Neural cell (in vitro differentiated cells): ENCODE results near the gene MEGF11. TPM values are rescaled to one million over a fixed set of nuclear protein-coding genes. Genes with fewer than 3 reads are reported as not detected.

ENCODE experiments used
- H2AFZ ChIP-seq: fragments of 200-600, 300-800 bp; sonication (generic), shearing (Covaris generic); 2 replicates; pipeline ENCODE4 v1.6.0; 2014; ENCODE audit warnings: low read depth, mild to moderate bottlenecking, antibody characterized with exemption, low read length, moderate library complexity
- H3F3A ChIP-seq: fragments of 200-600 bp; shearing (Covaris generic); 2 replicates; pipeline ENCODE4 v1.6.1; 2016; ENCODE audit warnings: mild to moderate bottlenecking, moderate library complexity, mixed read lengths, antibody characterized with exemption, low read length; ENCODE audit not compliant: insufficient read depth, poor library complexity, severe bottlenecking
- H3K27ac ChIP-seq: fragments of 200-600, 300-800 bp; sonication (generic), shearing (Covaris generic); 2 replicates; pipeline ENCODE4 v1.5.1; 2014; ENCODE audit warnings: mild to moderate bottlenecking, low read length, moderate library complexity
- H3K27me3 ChIP-seq: fragments of 300-800, 200-600 bp; sonication (generic), shearing (Covaris generic); 2 replicates; pipeline ENCODE4 v1.6.0; 2014; ENCODE audit warnings: mild to moderate bottlenecking, low read depth, low read length, moderate library complexity; ENCODE audit not compliant: insufficient read depth
- H3K36me3 ChIP-seq: fragments of 300-800, 200-600 bp; sonication (generic), shearing (Covaris generic); 2 replicates; pipeline ENCODE4 v1.5.1; 2014; ENCODE audit warnings: mild to moderate bottlenecking, antibody characterized with exemption, low read length, moderate library complexity; ENCODE audit not compliant: insufficient read depth
- H3K4me2 ChIP-seq: fragments of 300-800, 200-600 bp; sonication (generic), shearing (Covaris generic); 2 replicates; pipeline ENCODE4 v1.6.0; 2014; ENCODE audit warnings: mild to moderate bottlenecking, low read length
- H3K4me3 ChIP-seq: fragments of 300-800, 200-600 bp; sonication (generic), shearing (Covaris generic); 2 replicates; pipeline ENCODE4 v1.5.1; 2014; ENCODE audit warnings: mild to moderate bottlenecking, low read length, moderate library complexity
- H3K79me2 ChIP-seq: fragments of 200-600 bp; shearing (Covaris generic); replicated peaks from 2 replicates; pipeline ENCODE4 v1.6.0; 2014; ENCODE audit warnings: mild to moderate bottlenecking, low read length, moderate library complexity; ENCODE audit not compliant: insufficient read depth
- H3K9ac ChIP-seq: fragments of 300-800, 200-600 bp; sonication (generic), shearing (Covaris generic); 2 replicates; pipeline ENCODE4 v1.6.1; 2016; ENCODE audit warnings: mild to moderate bottlenecking, low read length, mixed read lengths
- H3K9me2 ChIP-seq: fragments of 200-600 bp; shearing (Covaris generic); 2 replicates; pipeline ENCODE4 v1.6.1; 2016; ENCODE audit warnings: mild to moderate bottlenecking, low read length, mixed read lengths; ENCODE audit not compliant: insufficient read depth
- H3K9me3 ChIP-seq: fragments of 200-600, 300-800 bp; sonication (generic), shearing (Covaris generic); 2 replicates; pipeline ENCODE4 v1.6.1; 2016; ENCODE audit warnings: mild to moderate bottlenecking, mixed run types, low read length, moderate library complexity, mixed read lengths
- H4K20me1 ChIP-seq: fragments of 200-600 bp; shearing (Covaris generic); 2 replicates; pipeline ENCODE4 v1.6.1; 2016; ENCODE audit warnings: mild to moderate bottlenecking, mixed run types; ENCODE audit not compliant: insufficient read depth
- CTCF ChIP-seq: fragments of 450-650 bp; IDR thresholded peaks from 2 replicates; pipeline ENCODE4 v1.5.1; 2014; ENCODE audit warnings: antibody characterized with exemption, mild to moderate bottlenecking, moderate library complexity; ENCODE audit not compliant: poor library complexity, severe bottlenecking
- EP300 ChIP-seq: fragments of 450-650 bp; conservative IDR thresholded peaks from 2 replicates; pipeline ENCODE4 v1.6.1; 2014; ENCODE audit warnings: antibody characterized with exemption, mild to moderate bottlenecking, moderate library complexity; ENCODE audit not compliant: poor library complexity, severe bottlenecking
- MXI1 ChIP-seq: fragments of 450-650 bp; conservative IDR thresholded peaks from 2 replicates; pipeline ENCODE4 v1.6.1; 2014; ENCODE audit warnings: antibody characterized with exemption, mild to moderate bottlenecking; ENCODE audit not compliant: poor library complexity, severe bottlenecking
- POLR2AphosphoS5 ChIP-seq: IDR thresholded peaks from 2 replicates; pipeline ENCODE4 v1.6.1; 2012
- RAD21 ChIP-seq: fragments of 450-650 bp; conservative IDR thresholded peaks from 2 replicates; pipeline ENCODE4 v1.6.1; 2014; ENCODE audit warnings: antibody characterized with exemption, mild to moderate bottlenecking, moderate library complexity
- REST ChIP-seq: IDR thresholded peaks from 2 replicates; pipeline ENCODE4 v1.6.1; 2012; ENCODE audit warnings: borderline replicate concordance
- SMC3 ChIP-seq: fragments of 450-650 bp; conservative IDR thresholded peaks from 2 replicates; pipeline ENCODE4 v1.6.1; 2014; ENCODE audit warnings: antibody characterized with exemption, mild to moderate bottlenecking, moderate library complexity; ENCODE audit not compliant: poor library complexity
- TAF1 ChIP-seq: IDR thresholded peaks from 2 replicates; pipeline ENCODE4 v1.6.1; 2012; ENCODE audit warnings: low read depth
- polyA plus RNA-seq: library from polyadenylated mRNA; depleted of rRNA; stranded (reverse); fragments of >200 nt; gene quantifications from 2 replicates; pipeline ENCODE4 v1.2.3, GENCODE V29; 2014

The MEGF11 gene
- polyA plus RNA-seq, 1 donor from 2014 or later: 0.64 TPM

- H3K27ac ChIP-seq: no peak overlapping the region
- peaks cover 5% of the 10 kb centered on the region for H3K9me3 ChIP-seq
- no peaks in the 10 kb centered on the region for H3K9me2 ChIP-seq
These were observed 164.5 kb downstream of the MEGF11 start for GRCh38 chr15:66089049-66089448.

GRCh38 chr15:66085128-66085527, 168.4 kb downstream of the MEGF11 start:
- no peaks in the 10 kb centered on the region for H3F3A ChIP-seq
- no peak overlapping the region for H2AFZ ChIP-seq
- no peak overlapping the region for H3K4me2 ChIP-seq
- no peaks in the 10 kb centered on the region for H3K27me3 ChIP-seq
- H3K4me3 ChIP-seq: no peak overlapping the region
- no peaks in the 10 kb centered on the region for H4K20me1 ChIP-seq
- H3K9me3 ChIP-seq: peaks cover 5% of the 10 kb centered on the region
- no peak overlapping the region for H3K9ac ChIP-seq
- no peaks in the 10 kb centered on the region for H3K79me2 ChIP-seq
- H3K9me2 ChIP-seq: no peaks in the 10 kb centered on the region
- H3K27ac ChIP-seq: no peak overlapping the region
- H3K36me3 ChIP-seq: no peaks in the 10 kb centered on the region
- TF ChIP-seq SMC3: no peak
- no peak for TF ChIP-seq MXI1
- no peak for TF ChIP-seq REST
- TF ChIP-seq POLR2AphosphoS5: no peak
- no peak for TF ChIP-seq EP300
- TF ChIP-seq TAF1: no peak
- TF ChIP-seq CTCF: no peak
- TF ChIP-seq RAD21: no peak

More at GRCh38 chr15:66089049-66089448, 164.5 kb downstream of the MEGF11 start:
- H2AFZ ChIP-seq: no peak overlapping the region
- no peaks in the 10 kb centered on the region for H3K36me3 ChIP-seq
- H3K79me2 ChIP-seq: no peaks in the 10 kb centered on the region
- H3K4me3 ChIP-seq: no peak overlapping the region
- no peaks in the 10 kb centered on the region for H4K20me1 ChIP-seq
- no peak overlapping the region for H3K4me2 ChIP-seq
- no peaks in the 10 kb centered on the region for H3F3A ChIP-seq
- no peak overlapping the region for H3K9ac ChIP-seq
- H3K27me3 ChIP-seq: no peaks in the 10 kb centered on the region
- TF ChIP-seq SMC3: no peak
- TF ChIP-seq RAD21: no peak
- TF ChIP-seq MXI1: no peak
- no peak for TF ChIP-seq CTCF
- TF ChIP-seq REST: no peak
